K562 (cell line): ENCODE measurements around the gene ZFP36. TPM values are rescaled to one million over a fixed set of nuclear protein-coding genes. Genes with fewer than 3 reads are reported as not detected.

Source experiments
- ATAC-seq: fragments of 200-7000 bp; cut with Tn5 transposase; 3 replicates; pipeline ENCODE4 v1.9.1; 2020; ENCODE audit warnings: moderate library complexity
- BruUV-seq: library from RNA; stranded (reverse); fragments of 400-500 nt; replicated peaks from 2 replicates; lab custom pipeline; 2021; lab: Mats Ljungman, UMichigan
- CTCF ChIA-PET: fragments of 300-600 bp; formaldehyde crosslinking; extraction: SDS; loops from one replicate; lab custom pipeline; 2021; ENCODE audit warnings: low intra/inter-chr PET ratio; lab: Yijun Ruan, JAX
- POLR2A ChIA-PET: fragments of 300-600, 350-650 bp; sonication (Branson Sonifier 250); formaldehyde crosslinking; extraction: SDS; loops from one replicate; lab custom pipeline; 2021; ENCODE audit warnings: antibody characterized with exemption, inconsistent platforms; lab: Yijun Ruan, JAX
- DNase-seq, 4 experiments: peaks; one replicate each; pipeline versions ENCODE4 v3.0.0 to v3.0.0-alpha.2; 2011 to 2018; ENCODE audit warnings: low spot score in 3 of 4, mixed read lengths in 3 of 4; ENCODE audit errors: extremely low read depth in 1 of 4
- FAIRE-seq: peaks from 2 replicates; lab custom pipeline; 2011; peaks lifted over from hg19 to GRCh38; lab: Jason Lieb, UNC
- H2AFZ ChIP-seq: 2 replicates; pipeline ENCODE4 v1.6.0; 2011; ENCODE audit warnings: low read depth, low read length, control low read depth, inconsistent platforms
- H3K27ac ChIP-seq: fragments of 200-600 bp; 3 replicates; pipeline ENCODE4 v1.8.0; 2011; ENCODE audit warnings: low read depth, mild to moderate bottlenecking, control low read depth, inconsistent platforms, low read length, moderate library complexity, mixed read lengths; ENCODE audit errors: extremely low read depth
- H3K27me3 ChIP-seq, 2 experiments: fragments of 300-600 bp in 1 of 2; 2 replicates in 1 of 2; 3 replicates in 1 of 2; pipeline versions ENCODE4 v1.6.0 to v1.8.0; 2011; ENCODE audit warnings: inconsistent platforms in 2 of 2, low read length in 2 of 2, mild to moderate bottlenecking in 1 of 2, mixed read lengths in 1 of 2, moderate library complexity in 1 of 2; ENCODE audit not compliant: control insufficient read depth in 2 of 2, insufficient read depth in 2 of 2
- H3K36me3 ChIP-seq: fragments of 300-600 bp; 3 replicates; pipeline ENCODE4 v1.8.0; 2011; ENCODE audit warnings: mild to moderate bottlenecking, low read length, inconsistent platforms; ENCODE audit not compliant: control insufficient read depth, insufficient read depth
- H3K4me1 ChIP-seq, 2 experiments: fragments of 200-600 bp in 1 of 2; replicated peaks in 1 of 2; 2 replicates in 1 of 2; 3 replicates in 1 of 2; pipeline versions ENCODE4 v1.5.1 to v1.8.0; 2011; ENCODE audit warnings: inconsistent platforms in 2 of 2, low read length in 2 of 2, mild to moderate bottlenecking in 1 of 2, mixed read lengths in 1 of 2, moderate library complexity in 1 of 2; ENCODE audit not compliant: control insufficient read depth in 2 of 2, insufficient read depth in 2 of 2
- H3K4me2 ChIP-seq: 2 replicates; pipeline ENCODE4 v1.6.1; 2011; ENCODE audit warnings: low read length, control low read depth, inconsistent platforms, mixed read lengths; ENCODE audit not compliant: insufficient read depth
- H3K4me3 ChIP-seq: fragments of 200-600 bp; sonication (generic), shearing (Covaris generic); 2 replicates; pipeline ENCODE4 v1.5.1; 2016; ENCODE audit warnings: control low read depth, inconsistent platforms
- H3K79me2 ChIP-seq: fragments of 200-600 bp; 3 replicates; pipeline ENCODE4 v1.8.0; 2011; ENCODE audit warnings: low read length, inconsistent platforms; ENCODE audit not compliant: control insufficient read depth, insufficient read depth
- H3K9ac ChIP-seq, 2 experiments: 2 replicates each; pipeline versions ENCODE4 v1.6.0 to v1.6.1; 2011; ENCODE audit warnings: low read depth in 2 of 2, low read length in 2 of 2, control low read depth in 1 of 2, inconsistent platforms in 1 of 2, mild to moderate bottlenecking in 1 of 2, mixed read lengths in 1 of 2; ENCODE audit not compliant: insufficient read depth in 1 of 2
- H3K9me1 ChIP-seq: one replicate; pipeline ENCODE4 v1.6.0; 2011; ENCODE audit warnings: inconsistent platforms, mild to moderate bottlenecking, low read length, moderate library complexity; ENCODE audit not compliant: control insufficient read depth, insufficient read depth
- H3K9me3 ChIP-seq: replicated peaks from 2 replicates; pipeline ENCODE4 v1.5.1; 2011; ENCODE audit warnings: low read depth, low read length, inconsistent platforms; ENCODE audit not compliant: control insufficient read depth, insufficient read depth
- H4K20me1 ChIP-seq: replicated peaks from 2 replicates; pipeline ENCODE4 v1.6.1; 2011; ENCODE audit warnings: low read length, inconsistent platforms, mixed read lengths; ENCODE audit not compliant: control insufficient read depth, insufficient read depth
- NRF1 ChIP-seq, 2 experiments: fragments of 450-650 bp; IDR thresholded peaks in 1 of 2; conservative IDR thresholded peaks in 1 of 2; 2 replicates each; pipeline ENCODE4 v1.6.1; 2014; ENCODE audit warnings: mild to moderate bottlenecking in 2 of 2
- POLR2H ChIP-seq: IDR thresholded peaks from 2 replicates; pipeline ENCODE4 v1.6.1; 2016; ENCODE audit warnings: missing genetic modification characterization, low read depth, mild to moderate bottlenecking, control low read depth, missing compliant biosample characterization, moderate library complexity
- RBBP5 ChIP-seq: fragments of 200-600 bp; sonication (generic); IDR thresholded peaks from 2 replicates; pipeline ENCODE4 v1.6.1; 2012; ENCODE audit warnings: borderline replicate concordance, mild to moderate bottlenecking, low read length, control low read depth, inconsistent platforms; ENCODE audit not compliant: insufficient read depth, poor library complexity, severe bottlenecking
- SMARCC2 ChIP-seq: fragments of 450-650 bp; IDR thresholded peaks from 2 replicates; pipeline ENCODE4 v1.6.1; 2017; ENCODE audit warnings: antibody characterized with exemption, moderate library complexity, mild to moderate bottlenecking, low read depth
- ZNF197 ChIP-seq: fragments of 200-800 bp; sonication (Bioruptor generic); IDR thresholded peaks from 2 replicates; pipeline ENCODE4 v1.6.1; 2016; ENCODE audit warnings: low read depth, missing genetic modification characterization, missing compliant biosample characterization
- ZNF318 ChIP-seq, 2 experiments: fragments of 450-650 bp; IDR thresholded peaks; 2 replicates each; pipeline ENCODE4 v1.6.1; 2016; ENCODE audit warnings: mild to moderate bottlenecking in 2 of 2, borderline replicate concordance in 1 of 2, low read depth in 1 of 2, moderate library complexity in 1 of 2
- ZNF347 ChIP-seq: fragments of 450-650 bp; formaldehyde crosslinking; IDR thresholded peaks from 2 replicates; pipeline ENCODE4 v1.4.0; 2020; ENCODE audit warnings: low read depth, mild to moderate bottlenecking, moderate library complexity
- ZNF75A ChIP-seq: fragments of 450-650 bp; formaldehyde crosslinking; IDR thresholded peaks from 2 replicates; pipeline ENCODE4 v1.4.0; 2020; ENCODE audit warnings: mild to moderate bottlenecking
- WGBS: fragments of 100-300 bp; shearing (Covaris generic); methylation state at CpG from one replicate; pipeline ENCODE4 v1.1.6; 2016; ENCODE audit warnings: low coverage, mixed read lengths; ENCODE audit not compliant: insufficient coverage; ENCODE audit errors: missing lambda C conversion rate; 5-methylcytosine and 5-hydroxymethylcytosine counted together
- in situ Hi-C: fragments of 300-500 bp; cut with MboI; formaldehyde crosslinking; loops from 4 replicates; pipeline ENCODE4 v1.15.0; 2018; ENCODE audit warnings: inconsistent platforms, mixed read lengths
- intact Hi-C: fragments of 100-400 bp; cut with micrococcal nuclease; formaldehyde crosslinking; loops from 2 replicates; pipeline ENCODE4 v1.14.2; 2022
- polyA plus RNA-seq, 8 experiments: library from polyadenylated mRNA; depleted of rRNA in 4 of 8; stranded (reverse) in 5 of 8; unstranded in 3 of 8; fragments of >200 nt; fragmentation: Nextera tagmentation in 2 of 8; fragmentation: Illumina TruSeq in 1 of 8; extraction: Ambion mirVana in 2 of 8; extraction: Trizol in 1 of 8; gene quantifications; 2 replicates each; pipeline versions ENCODE4 v1.2.1 to v1.2.3, GENCODE V29; 2011 to 2014; ENCODE audit warnings: inconsistent platforms in 1 of 8, missing spikeins in 1 of 8
- total RNA-seq, 7 experiments: library from RNA; depleted of rRNA in 6 of 7; stranded (reverse); fragments of >200 nt in 6 of 7; fragmentation: Illumina TruSeq in 2 of 7; extraction: Trizol in 2 of 7; gene quantifications; 2 replicates each; pipeline versions ENCODE4 v1.2.1 to v1.2.3, GENCODE V29; 2011 to 2021; ENCODE audit warnings: low replicate concordance in 1 of 7
- TF ChIP-seq, protein P1 (sequence below): fragments of 200-800 bp; sonication (Bioruptor generic); IDR thresholded peaks from 2 replicates; pipeline ENCODE4 v1.6.1; 2017; ENCODE audit warnings: missing genetic modification characterization, missing compliant biosample characterization

ZFP36 gene
- total and polyA plus RNA-seq, 9 of the 15 experiments (the other 6 are each of a cell fraction or from before 2014, with no cell fraction given) = 1.0 to 20.1 (median 3.5) TPM

DNA sequence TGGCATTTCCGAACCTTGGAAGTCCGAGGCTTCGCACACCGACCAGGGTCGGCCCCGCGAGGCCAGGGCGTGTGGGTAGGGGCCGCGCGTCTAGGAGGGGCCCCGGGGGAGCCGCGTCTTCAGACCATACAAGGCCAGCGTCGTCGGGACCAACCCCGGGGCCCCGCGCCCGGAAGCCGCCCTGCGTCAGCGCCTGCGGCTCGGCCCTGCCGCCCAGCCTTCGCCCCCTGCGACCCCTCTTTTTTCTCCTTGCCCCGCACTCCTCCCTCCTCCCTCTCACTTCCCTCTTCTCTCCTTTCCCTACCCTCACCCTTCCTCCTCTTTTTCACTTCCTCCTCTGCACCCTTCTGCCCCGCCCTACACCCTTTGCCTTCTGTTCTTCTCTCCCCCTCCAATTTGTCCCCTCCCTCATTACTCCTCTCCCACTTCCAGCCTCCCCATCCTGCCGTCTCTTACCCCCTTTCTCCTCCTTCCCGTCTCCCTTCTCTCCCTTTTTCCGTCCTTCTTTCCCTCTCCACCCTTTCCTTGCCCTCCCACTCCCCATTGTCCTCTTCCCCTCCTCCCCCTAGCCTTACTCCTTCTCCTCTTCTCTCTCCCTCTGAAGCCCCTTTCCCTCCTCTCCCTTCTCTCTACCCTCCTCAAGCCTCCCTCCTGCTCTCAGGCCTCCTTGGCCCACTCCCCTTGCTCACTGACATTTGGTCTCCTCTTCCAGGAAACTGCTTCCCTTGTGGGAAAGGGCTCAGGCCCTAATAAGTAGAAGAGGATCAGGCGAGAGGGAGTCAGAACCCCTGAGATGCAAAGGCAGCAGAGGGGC, 3.6 kb downstream of the ZFP36 start:
- H3K27me3 ChIP-seq = no peaks in the 10 kb centered on the region
- peak overlapping the region; percentile 85 for H2AFZ ChIP-seq
- intact Hi-C loops = loop anchor here (2.0 to 5.0 kb wide), 4 partner anchors 67 to 288 kb away; partner anchors contain the start of gene SAMD4B
- H3K4me3 ChIP-seq = peak overlapping the region; percentile 61
- DNase-seq (peak; percentile 43 to 68 (median 53)), FAIRE-seq (no peak), ATAC-seq (peak; percentile 16)
- POLR2A ChIA-PET = interaction anchor here (3.0 to 4.0 kb wide), 2 partner anchors 19 to 25 kb away, joined by 16 to 18 read pairs; partner anchors contain the start of genes MED29, PAF1 and RPS16
- H3K4me1 ChIP-seq = peaks cover 50 to 74% of the 10 kb centered on the region in 2 experiments
- WGBS = 2% methylated on average over 28 of the region's 35 CpGs
- in situ Hi-C loops = no loop called here
- no peaks in the 10 kb centered on the region for H3K9me1 ChIP-seq
- peak overlapping the region; percentile 85 for H3K4me2 ChIP-seq
- CTCF ChIA-PET = interaction anchor here (0.6 to 3.7 kb wide), 3 partner anchors 12 to 90 kb away, joined by 3 to 74 read pairs (median 4); partner anchors contain the start of gene LRFN1
- H3K27ac ChIP-seq = peak overlapping the region; percentile 98
- no peaks in the 10 kb centered on the region for H3K9me3 ChIP-seq
- TSS peak; percentile 65 for BruUV-seq
- H4K20me1 ChIP-seq = peaks cover 4% of the 10 kb centered on the region; the same call in 1 of the 2 replicates
- H3K9ac ChIP-seq = peak overlapping the region; percentile 91 to 94
- H3K36me3 ChIP-seq = peaks cover 15% of the 10 kb centered on the region; the same call in 1 of the 3 replicates
- peaks cover 62% of the 10 kb centered on the region for H3K79me2 ChIP-seq
- TF ChIP-seq POLR2H (tag) = no peak
- TF ChIP-seq SMARCC2 = no peak
- 0 out of 4 replicates have a peak, but pooled peaks of 1 of the 2 experiments have one; percentile 32 for TF ChIP-seq ZNF318 (IDR thresholded peaks at IDR 0.05; ENCODE audit: borderline replicate concordance in 1 of 2, low read depth in 1 of 2)
- TF ChIP-seq ZNF75A (CRISPR knock-in tag) = no peak
- TF ChIP-seq NRF1 (conservative IDR thresholded peaks at IDR 0.05 in 1 of 2, IDR thresholded peaks at IDR 0.05 in 1 of 2) = peak; percentile 45 to 50; a peak in 3 of 4 replicates
- no peak for TF ChIP-seq RBBP5
- no peak for TF ChIP-seq ZNF197
- TF ChIP-seq, protein P1, sequence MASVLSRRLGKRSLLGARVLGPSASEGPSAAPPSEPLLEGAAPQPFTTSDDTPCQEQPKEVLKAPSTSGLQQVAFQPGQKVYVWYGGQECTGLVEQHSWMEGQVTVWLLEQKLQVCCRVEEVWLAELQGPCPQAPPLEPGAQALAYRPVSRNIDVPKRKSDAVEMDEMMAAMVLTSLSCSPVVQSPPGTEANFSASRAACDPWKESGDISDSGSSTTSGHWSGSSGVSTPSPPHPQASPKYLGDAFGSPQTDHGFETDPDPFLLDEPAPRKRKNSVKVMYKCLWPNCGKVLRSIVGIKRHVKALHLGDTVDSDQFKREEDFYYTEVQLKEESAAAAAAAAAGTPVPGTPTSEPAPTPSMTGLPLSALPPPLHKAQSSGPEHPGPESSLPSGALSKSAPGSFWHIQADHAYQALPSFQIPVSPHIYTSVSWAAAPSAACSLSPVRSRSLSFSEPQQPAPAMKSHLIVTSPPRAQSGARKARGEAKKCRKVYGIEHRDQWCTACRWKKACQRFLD (CRISPR knock-in tag) = peak; percentile 71
- no peak for TF ChIP-seq ZNF347 (CRISPR knock-in tag)
